Parathyroid adenoma (tissue), 2 donors: ENCODE measurements around the gene RTN4IP1.

Source experiments
- H2AFZ ChIP-seq: fragments of 300-600 bp; sonication (generic); one replicate; pipeline ENCODE4 v1.7.0; 2017; ENCODE audit warnings: antibody characterized with exemption, mild to moderate bottlenecking
- H3K27ac ChIP-seq: fragments of 300-600 bp; sonication (generic); one replicate; pipeline ENCODE4 v1.7.0; 2017
- H3K27me3 ChIP-seq: fragments of 300-600 bp; sonication (generic); one replicate; pipeline ENCODE4 v1.7.0; 2017; ENCODE audit warnings: low read length; ENCODE audit not compliant: control insufficient read depth, insufficient read depth
- H3K36me3 ChIP-seq: fragments of 300-600 bp; sonication (generic); one replicate; pipeline ENCODE4 v1.7.0; 2017; ENCODE audit warnings: low read length; ENCODE audit not compliant: control insufficient read depth, insufficient read depth
- H3K4me1 ChIP-seq: fragments of 300-600 bp; sonication (generic); one replicate; pipeline ENCODE4 v1.7.0; 2017; ENCODE audit warnings: control low read depth
- H3K4me2 ChIP-seq: fragments of 300-600 bp; sonication (generic); one replicate; pipeline ENCODE4 v1.7.0; 2017; ENCODE audit warnings: low read length
- H3K4me3 ChIP-seq: fragments of 300-600 bp; sonication (generic); one replicate; pipeline ENCODE4 v1.7.0; 2017; ENCODE audit warnings: low read depth, low read length
- H3K79me2 ChIP-seq: fragments of 300-600 bp; sonication (generic); one replicate; pipeline ENCODE4 v1.7.0; 2017; ENCODE audit warnings: control low read depth
- H3K9ac ChIP-seq: fragments of 300-600 bp; sonication (generic); one replicate; pipeline ENCODE4 v1.7.0; 2017; ENCODE audit warnings: mild to moderate bottlenecking
- H3K9me3 ChIP-seq: fragments of 300-600 bp; sonication (generic); one replicate; pipeline ENCODE4 v1.7.0; 2017; ENCODE audit warnings: low read length; ENCODE audit not compliant: control insufficient read depth
- CTCF ChIP-seq: fragments of 300-600 bp; sonication (generic); IDR thresholded peaks from one replicate; pipeline ENCODE4 v1.7.0; 2017; ENCODE audit warnings: antibody characterized with exemption, mild to moderate bottlenecking
- donor health status: primary hyperparathyroidism.

RTN4IP1 gene

GRCh38 chr6:106579281-106579680, 50.0 kb downstream of the RTN4IP1 start:
- H3K9me3 ChIP-seq = no peaks in the 10 kb centered on the region
- H3K4me3 ChIP-seq = no peak overlapping the region
- no peaks in the 10 kb centered on the region for H3K79me2 ChIP-seq
- H3K27ac ChIP-seq = no peak overlapping the region
- no peak overlapping the region for H3K9ac ChIP-seq
- no peaks in the 10 kb centered on the region for H3K27me3 ChIP-seq
- peaks cover 4% of the 10 kb centered on the region for H3K4me1 ChIP-seq
- TF ChIP-seq CTCF = no peak
- no peaks in the 10 kb centered on the region for H3K36me3 ChIP-seq
- H2AFZ ChIP-seq = no peak overlapping the region
- H3K4me2 ChIP-seq = no peak overlapping the region

DNA sequence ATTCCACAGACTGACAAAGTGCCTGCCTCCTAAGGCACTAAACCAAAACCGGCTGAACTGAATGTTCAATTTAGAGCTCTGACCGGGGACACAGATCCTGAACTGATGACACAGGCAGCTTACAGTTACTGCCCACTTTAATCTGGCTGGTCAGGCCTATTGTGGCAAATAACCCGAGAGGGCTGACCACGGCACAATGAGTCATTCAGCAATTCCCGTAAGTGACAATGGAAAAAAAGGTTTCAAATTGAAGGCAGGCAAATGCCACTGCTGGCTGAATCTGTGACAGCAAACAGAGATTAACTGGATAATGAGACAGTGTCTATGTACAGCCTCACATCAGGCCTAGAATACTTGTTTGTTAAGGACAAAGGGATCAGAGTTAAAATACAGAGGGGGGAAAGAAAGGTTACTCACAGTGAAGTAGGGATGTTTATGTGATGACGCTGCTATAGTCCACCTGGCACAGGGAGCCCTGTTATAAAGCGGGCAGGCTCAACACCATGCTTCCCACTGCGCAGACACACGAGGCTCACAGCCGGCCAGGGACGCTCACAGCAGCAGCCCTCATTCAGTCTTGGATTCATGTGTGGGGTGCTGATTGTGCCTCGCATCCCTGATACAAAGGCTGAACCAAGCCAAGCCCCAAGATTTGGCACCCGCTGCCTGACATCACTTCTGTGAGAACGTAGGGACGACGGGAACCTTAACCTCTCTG, 54.4 kb downstream of the RTN4IP1 start:
- H3K4me3 ChIP-seq = no peak overlapping the region
- no peaks in the 10 kb centered on the region for H3K36me3 ChIP-seq
- no peak overlapping the region for H3K9ac ChIP-seq

GRCh38 chr6:106572875-106573585, 56.3 kb downstream of the RTN4IP1 start:
- Histone ChIP-seq H2AFZ (no peak overlapping the region), H3K27ac (no peak overlapping the region), H3K27me3 (no peaks in the 10 kb centered on the region), H3K36me3 (no peaks in the 10 kb centered on the region), H3K4me2 (no peak overlapping the region), H3K79me2 (no peaks in the 10 kb centered on the region), H3K4me1 (no peaks in the 10 kb centered on the region), H3K9me3 (no peaks in the 10 kb centered on the region), H3K4me3 (no peak overlapping the region), H3K9ac (no peak overlapping the region)
- no peak for TF ChIP-seq CTCF

More for the DNA sequence above, 54.4 kb downstream of the RTN4IP1 start:
- Histone ChIP-seq H3K27me3 (no peaks in the 10 kb centered on the region), H3K4me1 (no peaks in the 10 kb centered on the region), H3K9me3 (no peaks in the 10 kb centered on the region), H3K79me2 (no peaks in the 10 kb centered on the region), H3K27ac (no peak overlapping the region), H2AFZ (no peak overlapping the region), H3K4me2 (no peak overlapping the region)
- TF ChIP-seq CTCF = no peak

DNA sequence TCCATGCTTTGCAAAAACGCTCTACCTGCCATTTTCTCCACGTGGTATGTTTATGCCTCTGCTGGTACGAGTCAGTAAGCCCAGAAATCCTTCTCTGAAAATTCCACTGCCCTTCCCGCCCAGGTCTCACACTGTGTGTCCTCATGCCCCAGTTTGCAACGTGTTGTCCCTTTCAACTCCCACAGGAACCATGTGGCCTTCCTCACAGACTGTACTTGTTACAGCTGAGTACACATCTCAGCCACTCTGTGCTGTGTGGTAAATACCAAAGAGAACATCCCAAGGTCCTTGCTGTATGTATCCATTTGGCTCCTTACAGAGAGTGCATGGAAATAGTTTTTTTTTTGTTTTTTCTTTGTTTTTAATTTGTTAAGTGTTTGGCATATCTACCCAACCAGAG, 56.9 kb downstream of the RTN4IP1 start:
- no peak for TF ChIP-seq CTCF
- no peaks in the 10 kb centered on the region for H3K36me3 ChIP-seq

More for the DNA sequence above, 56.9 kb downstream of the RTN4IP1 start:
- Histone ChIP-seq H2AFZ (no peak overlapping the region), H3K4me1 (no peaks in the 10 kb centered on the region), H3K27ac (no peak overlapping the region), H3K79me2 (no peaks in the 10 kb centered on the region), H3K9ac (no peak overlapping the region), H3K27me3 (no peaks in the 10 kb centered on the region), H3K4me3 (no peak overlapping the region), H3K4me2 (no peak overlapping the region), H3K9me3 (no peaks in the 10 kb centered on the region)
